Activated CD4-positive, alpha-beta T cell treated with anti-CD3 and anti-CD28 coated beads, Interleukin-2, amount 50 U/mL, for 1 hour (primary cell): ENCODE measurements around the gene DDX41.

Source experiments
- DNase-seq: peaks from one replicate; pipeline ENCODE4 v3.0.0-alpha.2; 2020

DDX41 gene

DNA sequence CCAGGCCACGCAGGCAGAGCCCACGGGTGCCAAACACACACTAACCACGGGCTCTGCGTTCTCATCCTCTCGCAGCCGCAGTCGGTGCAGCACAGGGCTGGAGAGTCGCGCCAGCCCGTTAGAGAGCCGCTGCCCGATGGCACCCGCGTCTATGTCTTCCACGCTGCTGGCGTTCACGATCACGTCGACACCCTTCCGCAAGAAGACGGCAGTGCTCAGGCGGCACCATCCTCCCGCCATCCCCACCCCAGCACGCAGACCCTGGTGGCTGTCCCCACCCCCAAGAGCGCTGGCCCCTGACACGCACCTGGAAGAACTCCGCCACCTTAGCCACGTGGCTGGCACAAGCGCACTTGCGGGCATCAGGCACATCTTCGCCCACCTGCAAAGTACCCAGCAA, 49.3 kb downstream of the DDX41 start:
- no peak for DNase-seq

DNA sequence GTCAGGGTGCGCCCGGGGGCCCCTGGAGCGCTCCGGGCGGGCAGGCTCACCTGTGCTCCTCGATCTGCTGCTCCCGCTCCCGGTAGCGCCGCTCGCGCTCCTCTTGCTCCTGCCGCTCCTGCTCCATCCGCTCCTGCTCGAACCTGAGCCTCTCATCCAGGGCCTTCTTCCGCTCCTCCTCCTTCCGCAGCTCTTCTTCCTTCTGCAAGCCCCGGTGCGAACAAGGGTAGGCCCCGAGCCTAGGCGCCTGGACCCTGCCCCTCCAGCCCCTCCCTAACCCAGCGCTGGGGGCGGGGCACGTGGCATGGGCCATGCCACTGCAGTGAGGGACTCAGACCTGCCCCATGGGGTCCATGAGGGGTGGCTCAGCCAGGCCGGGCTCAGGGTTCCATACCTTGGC, 49.9 kb downstream of the DDX41 start:
- DNase-seq: no peak

DNA sequence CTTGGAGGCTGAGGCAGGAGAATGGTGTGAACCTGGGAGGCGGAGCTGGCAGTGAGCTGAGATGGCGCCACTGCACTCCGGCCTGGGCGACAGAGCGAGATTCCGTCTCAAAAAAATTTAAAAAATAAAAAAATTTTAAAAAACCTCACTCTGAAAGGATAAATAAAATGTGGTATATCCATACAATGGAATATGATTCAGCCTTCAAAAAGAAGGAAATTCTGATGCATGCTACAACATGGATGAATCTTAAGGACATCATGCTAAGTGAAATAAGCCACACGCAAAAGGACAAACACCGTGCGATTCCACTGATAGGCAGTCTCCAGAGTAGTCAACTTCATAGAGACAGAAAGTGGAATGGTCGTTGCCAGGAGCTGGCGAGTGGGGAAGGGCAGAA, 51.7 kb downstream of the DDX41 start:
- DNase-seq: no peak

DNA sequence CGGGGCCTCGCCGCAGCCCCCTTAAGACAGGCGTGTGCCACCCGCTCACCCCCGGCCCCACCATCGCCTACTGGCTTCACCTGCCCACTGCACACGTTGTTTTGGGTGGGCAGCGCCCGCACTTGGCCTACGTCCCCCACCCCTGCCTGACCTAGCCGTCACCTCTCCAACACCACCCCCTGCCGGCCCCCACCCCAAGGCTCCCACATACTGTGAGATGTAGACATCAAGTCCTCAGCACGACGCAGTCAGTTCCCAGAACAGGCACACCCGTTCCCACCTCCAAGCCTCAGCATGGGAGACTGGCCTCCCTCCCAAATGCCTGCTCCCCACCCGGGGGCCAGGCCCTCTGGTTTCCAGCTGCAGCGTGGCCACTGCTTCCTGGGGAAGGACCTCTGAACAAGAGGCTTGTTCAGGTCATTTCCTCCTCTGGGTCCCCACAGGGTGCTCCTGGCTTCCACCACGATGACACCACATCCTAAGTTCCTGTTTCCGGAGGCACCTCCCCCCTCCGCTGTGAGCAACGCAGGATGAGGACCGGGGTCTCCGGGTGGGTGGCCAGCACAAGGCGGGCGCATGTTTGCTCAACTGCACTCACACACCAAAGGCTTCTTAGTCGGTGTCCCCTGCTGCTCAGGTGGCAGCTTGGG, 54.6 kb downstream of the DDX41 start:
- DNase-seq: no peak
